Glomerular endothelial cell (primary cell): Measurements from ENCODE around the gene IL21R. TPM values are rescaled to one million over a fixed set of nuclear protein-coding genes. Genes with fewer than 3 reads are reported as not detected.
"Not testable (repeated sequence)": the region's sequence is repeated elsewhere in the genome, so short reads cannot be mapped to it uniquely, and the experiment has no call there.

Experiments used
- DNase-seq: peaks from one replicate; pipeline ENCODE4 v3.0.0-alpha.2; 2011; ENCODE audit warnings: low read depth, low spot score; ENCODE audit errors: extremely low read depth
- total RNA-seq: library from RNA; depleted of rRNA; stranded (reverse); fragments of >200 nt; gene quantifications from 2 replicates; pipeline ENCODE4 v1.2.3, GENCODE V29; 2015

The IL21R gene
- total RNA-seq, 1 donor from 2014 or later: 0.47 TPM

GRCh38 chr16:27441998-27442397 is 40.0 kb downstream of the IL21R start:
- DNase-seq: no peak

- no peak for DNase-seq
These were observed 42.0 kb downstream of the IL21R start for GRCh38 chr16:27444015-27444414.

GRCh38 chr16:27444470-27444869 is 42.5 kb downstream of the IL21R start:
- DNase-seq: no peak

GRCh38 chr16:27445502-27446175 is 43.7 kb downstream of the IL21R start:
- DNase-seq: no peak

GRCh38 chr16:27446721-27447120 is 44.7 kb downstream of the IL21R start:
- no peak for DNase-seq

- no peak for DNase-seq
These were observed 45.3 kb downstream of the IL21R start for GRCh38 chr16:27447301-27447700.

GRCh38 chr16:27448532-27449433 is 46.8 kb downstream of the IL21R start:
- no peak for DNase-seq

- no peak for DNase-seq
These were observed 47.6 kb downstream of the IL21R start for GRCh38 chr16:27449434-27450195.

- DNase-seq: no peak
These were observed 48.2 kb downstream of the IL21R start for GRCh38 chr16:27450196-27450549.

GRCh38 chr16:27452569-27453493 is 50.9 kb downstream of the IL21R start:
- no peak for DNase-seq

GRCh38 chr16:27453494-27453825 is 51.5 kb downstream of the IL21R start:
- DNase-seq: no peak

- no peak for DNase-seq
These were observed 53.7 kb downstream of the IL21R start for GRCh38 chr16:27455700-27456099.

GRCh38 chr16:27457605-27457900 is 55.6 kb downstream of the IL21R start:
- DNase-seq: not testable (repeated sequence)

- no peak for DNase-seq
These were observed 56.3 kb downstream of the IL21R start for GRCh38 chr16:27458258-27458657.

- DNase-seq: no peak
These were observed 57.2 kb downstream of the IL21R start for GRCh38 chr16:27458987-27459688.

GRCh38 chr16:27460213-27460612 is 58.2 kb downstream of the IL21R start:
- no peak for DNase-seq

- no peak for DNase-seq
These were observed 58.9 kb downstream of the IL21R start for GRCh38 chr16:27460663-27461482.

GRCh38 chr16:27461483-27462171 is 59.7 kb downstream of the IL21R start:
- no peak for DNase-seq
